ENCODE measurements around the gene MYBPC1. TPM values are rescaled to one million over a fixed set of nuclear protein-coding genes. Genes with fewer than 3 reads are reported as not detected.
"Not testable (repeated sequence)": the region's sequence is repeated elsewhere in the genome, so short reads cannot be mapped to it uniquely, and the experiment has no call there.

The MYBPC1 gene
- total RNA-seq, 2 donors from 2014 or later = not detected

GRCh38 chr12:101675555-101675954 is 80.8 kb downstream of the MYBPC1 start:
- Mint-ChIP-seq H3K4me3 (no peak overlapping the region), H3K4me1 (peaks cover 5% of the 10 kb centered on the region), H3K36me3 (ENCODE audit: low read depth) (peaks cover 2% of the 10 kb centered on the region), H3K27ac (no peak overlapping the region), H3K27me3 (peaks cover 12% of the 10 kb centered on the region)
- no peak for ATAC-seq
- H3K9me3 ChIP-seq (ENCODE audit: control insufficient read depth, low read length, poor library complexity, severe bottlenecking) = no peaks in the 10 kb centered on the region
- no peak for DNase-seq

- H3K36me3 Mint-ChIP-seq (ENCODE audit: low read depth); H3K4me1 Mint-ChIP-seq; H3K27ac Mint-ChIP-seq; DNase-seq; H3K9me3 ChIP-seq (ENCODE audit: control insufficient read depth, low read length, poor library complexity, severe bottlenecking); H3K4me3 Mint-ChIP-seq; ATAC-seq: not testable (repeated sequence)
- H3K27me3 Mint-ChIP-seq = peaks cover 12% of the 10 kb centered on the region
Observed at GRCh38 chr12:101676497-101676896, 81.7 kb downstream of the MYBPC1 start.

DNA sequence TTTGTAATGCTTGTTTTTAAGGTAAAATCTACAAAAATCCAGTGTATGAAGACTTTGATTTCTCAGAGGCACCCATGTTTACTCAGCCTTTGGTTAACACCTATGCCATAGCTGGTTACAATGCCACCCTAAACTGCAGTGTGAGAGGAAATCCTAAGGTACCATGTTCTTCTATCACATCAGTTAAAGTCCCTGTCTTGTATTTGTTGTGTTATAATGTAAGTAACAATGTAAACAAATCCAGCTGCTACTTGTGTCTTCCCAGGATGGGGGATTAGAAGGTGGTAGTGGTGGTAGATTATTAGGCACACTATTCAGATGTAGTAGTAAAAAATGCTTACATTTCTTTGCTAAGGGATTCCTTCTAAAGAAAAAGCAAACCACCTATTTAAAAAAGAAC is 83.3 kb downstream of the MYBPC1 start:
- Mint-ChIP-seq H3K4me3 (no peak overlapping the region), H3K4me1 (no peaks in the 10 kb centered on the region), H3K27me3 (peaks cover 12% of the 10 kb centered on the region), H3K27ac (no peak overlapping the region), H3K36me3 (ENCODE audit: low read depth) (no peaks in the 10 kb centered on the region)
- ATAC-seq (no peak), DNase-seq (no peak)
- H3K9me3 ChIP-seq (ENCODE audit: control insufficient read depth, low read length, poor library complexity, severe bottlenecking) = no peaks in the 10 kb centered on the region

DNA sequence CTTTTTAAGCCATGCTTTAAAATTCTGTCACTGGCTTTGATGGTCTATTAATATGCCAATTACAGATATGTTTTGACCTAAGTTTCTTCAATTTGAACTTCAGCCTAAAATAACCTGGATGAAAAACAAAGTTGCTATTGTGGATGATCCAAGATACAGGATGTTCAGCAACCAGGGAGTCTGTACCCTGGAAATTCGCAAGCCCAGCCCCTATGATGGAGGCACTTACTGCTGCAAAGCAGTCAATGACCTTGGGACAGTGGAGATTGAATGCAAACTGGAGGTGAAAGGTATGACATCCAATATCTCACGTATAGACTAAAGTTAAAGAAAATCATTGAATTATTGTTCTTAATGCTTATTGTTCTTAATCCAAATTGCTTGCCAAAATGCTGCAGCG is 85.5 kb downstream of the MYBPC1 start:
- no peak overlapping the region for H3K4me3 Mint-ChIP-seq
- no peaks in the 10 kb centered on the region for H3K36me3 Mint-ChIP-seq (ENCODE audit: low read depth)
- DNase-seq (no peak), ATAC-seq (no peak)
- H3K4me1 Mint-ChIP-seq = no peaks in the 10 kb centered on the region
- no peak overlapping the region for H3K27ac Mint-ChIP-seq
- H3K9me3 ChIP-seq (ENCODE audit: control insufficient read depth, low read length, poor library complexity, severe bottlenecking) = no peaks in the 10 kb centered on the region
- H3K27me3 Mint-ChIP-seq = peaks cover 22% of the 10 kb centered on the region

DNA sequence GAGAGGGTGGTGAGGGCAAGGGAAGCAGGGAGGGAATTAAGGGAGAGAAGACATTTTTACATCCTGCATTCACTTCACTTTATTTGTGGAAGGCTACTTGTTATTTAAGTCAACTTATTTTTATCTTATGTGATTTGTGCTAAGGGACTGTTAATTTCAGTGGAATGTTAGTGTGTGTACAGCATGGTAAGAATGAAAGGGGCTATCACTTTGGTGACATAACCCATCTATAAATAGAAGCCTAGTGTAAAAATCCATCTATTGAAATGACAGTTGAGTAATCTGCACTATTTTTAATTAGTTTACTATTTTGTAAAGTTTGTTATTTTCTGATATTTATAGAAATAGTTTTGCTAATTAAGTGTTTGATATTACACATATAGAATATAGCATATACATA is 85.9 kb downstream of the MYBPC1 start:
- ATAC-seq (no peak), DNase-seq (no peak)
- no peaks in the 10 kb centered on the region for H3K4me1 Mint-ChIP-seq
- H3K27me3 Mint-ChIP-seq = peaks cover 18% of the 10 kb centered on the region
- no peak overlapping the region for H3K4me3 Mint-ChIP-seq
- no peaks in the 10 kb centered on the region for H3K9me3 ChIP-seq (ENCODE audit: control insufficient read depth, low read length, poor library complexity, severe bottlenecking)
- H3K27ac Mint-ChIP-seq = no peak overlapping the region
- H3K36me3 Mint-ChIP-seq (ENCODE audit: low read depth) = no peaks in the 10 kb centered on the region

DNA sequence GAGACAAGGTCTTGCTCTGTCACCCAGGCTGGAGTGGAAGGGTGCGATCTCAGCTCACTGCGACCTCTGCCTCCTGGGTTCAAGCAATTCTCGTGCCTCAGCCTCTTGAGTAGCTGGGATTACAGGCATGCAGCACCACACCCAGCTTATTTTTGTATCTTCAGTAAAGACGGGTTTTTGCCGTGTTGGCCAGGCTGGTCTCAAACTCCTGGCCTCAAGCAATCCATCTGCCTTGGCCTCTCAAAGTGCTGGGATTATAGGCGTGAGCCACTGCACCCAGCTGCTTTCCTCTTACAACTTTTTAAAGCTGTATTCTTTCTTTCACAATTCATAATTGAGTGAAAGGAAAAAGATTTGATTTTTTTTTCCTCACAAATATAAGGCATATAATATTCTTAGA is 86.9 kb downstream of the MYBPC1 start:
- not testable (repeated sequence) for H3K27ac Mint-ChIP-seq; H3K4me1 Mint-ChIP-seq; H3K36me3 Mint-ChIP-seq (ENCODE audit: low read depth); ATAC-seq; DNase-seq; H3K4me3 Mint-ChIP-seq; H3K9me3 ChIP-seq (ENCODE audit: control insufficient read depth, low read length, poor library complexity, severe bottlenecking)
- peaks cover 15% of the 10 kb centered on the region for H3K27me3 Mint-ChIP-seq

DNA sequence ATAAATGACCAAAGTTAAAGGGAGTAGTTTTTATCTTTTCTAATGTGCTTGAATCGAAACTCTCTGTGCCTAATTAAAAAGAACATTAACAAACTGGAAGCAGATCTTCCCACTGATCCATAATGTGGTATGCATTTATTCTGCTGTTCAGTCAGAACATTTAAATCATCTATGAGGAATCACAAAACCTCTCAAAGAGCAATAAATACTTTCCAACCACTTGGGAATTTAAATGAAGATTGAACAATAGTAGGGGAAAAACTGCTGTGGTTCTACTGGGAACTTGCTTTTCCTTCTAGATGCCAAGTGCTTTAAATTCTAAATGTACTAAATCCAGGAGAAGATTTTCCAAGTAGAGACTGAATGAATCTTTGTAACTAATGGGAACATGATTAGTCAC is 90.3 kb downstream of the MYBPC1 start:
- ATAC-seq (no peak), DNase-seq (no peak)
- no peaks in the 10 kb centered on the region for H3K9me3 ChIP-seq (ENCODE audit: control insufficient read depth, low read length, poor library complexity, severe bottlenecking)
- peaks cover 15% of the 10 kb centered on the region for H3K27me3 Mint-ChIP-seq
- no peak overlapping the region for H3K4me3 Mint-ChIP-seq
- no peaks in the 10 kb centered on the region for H3K4me1 Mint-ChIP-seq
- H3K27ac Mint-ChIP-seq = no peak overlapping the region
- H3K36me3 Mint-ChIP-seq (ENCODE audit: low read depth) = no peaks in the 10 kb centered on the region

GRCh38 chr12:101686176-101686575 is 91.4 kb downstream of the MYBPC1 start:
- H3K36me3 Mint-ChIP-seq (ENCODE audit: low read depth) = no peaks in the 10 kb centered on the region
- peaks cover 15% of the 10 kb centered on the region for H3K27me3 Mint-ChIP-seq
- ATAC-seq (no peak), DNase-seq (no peak)
- H3K9me3 ChIP-seq (ENCODE audit: control insufficient read depth, low read length, poor library complexity, severe bottlenecking) = no peaks in the 10 kb centered on the region
- H3K4me3 Mint-ChIP-seq = no peak overlapping the region
- H3K27ac Mint-ChIP-seq = no peak overlapping the region
- no peaks in the 10 kb centered on the region for H3K4me1 Mint-ChIP-seq

DNA sequence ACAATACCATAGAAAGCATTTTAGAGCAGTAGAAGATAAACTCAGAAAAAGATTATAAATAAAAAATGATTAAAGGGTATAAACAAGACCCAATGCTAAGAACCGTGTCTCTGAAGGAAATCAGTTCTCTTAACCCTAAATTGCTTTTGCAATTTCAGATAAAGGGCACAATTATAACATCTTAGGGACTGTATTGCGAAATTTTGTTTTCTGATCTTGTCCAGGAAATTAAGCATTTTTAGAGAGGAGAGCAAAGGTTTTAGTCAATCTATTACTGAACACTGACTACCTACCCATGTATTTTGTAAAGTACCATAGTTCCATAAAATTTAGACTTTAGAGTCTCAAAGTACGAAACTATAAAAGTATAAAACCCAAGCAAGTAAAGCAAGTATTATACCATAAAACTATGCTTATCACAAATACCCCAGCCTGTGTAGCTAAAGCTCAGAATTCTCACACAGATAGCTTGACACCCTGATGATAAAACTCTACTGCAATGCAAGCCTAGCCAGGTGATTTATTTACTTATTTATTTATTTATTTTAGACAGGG is 95.8 kb downstream of the MYBPC1 start:
- Mint-ChIP-seq H3K4me1 (no peaks in the 10 kb centered on the region), H3K4me3 (no peak overlapping the region)

DNA sequence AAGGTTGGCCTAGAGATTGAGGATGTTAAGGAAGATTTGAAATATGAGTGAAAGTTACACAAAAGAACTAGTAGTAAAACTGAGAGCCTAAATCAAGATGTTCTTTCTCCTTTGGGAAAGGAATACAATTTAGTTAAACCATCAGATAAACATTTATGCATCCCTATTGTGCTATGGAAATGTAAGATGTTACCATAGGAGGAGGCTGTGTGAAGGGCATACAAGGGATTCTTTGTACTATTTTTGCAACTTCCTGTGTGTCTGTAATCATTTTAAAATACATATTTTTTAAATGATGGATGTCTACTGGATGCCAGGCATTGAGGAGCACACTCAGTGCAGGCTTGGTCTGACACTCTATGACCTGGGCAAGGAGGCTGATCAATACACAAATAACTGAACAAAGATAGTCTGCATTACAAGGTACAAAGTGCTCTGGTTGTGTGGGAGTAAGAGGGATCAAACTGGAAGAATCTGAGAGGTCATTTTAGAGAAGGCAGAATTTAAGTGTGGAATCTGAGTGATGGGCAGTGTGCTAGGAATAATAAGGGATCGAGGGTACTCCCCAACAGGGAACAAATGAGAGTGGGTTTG is 96.8 kb downstream of the MYBPC1 start:
- H3K4me1 Mint-ChIP-seq = no peaks in the 10 kb centered on the region
- peaks cover 16% of the 10 kb centered on the region for H3K27me3 Mint-ChIP-seq
- ATAC-seq = no peak
- H3K4me3 Mint-ChIP-seq = no peak overlapping the region
- H3K9me3 ChIP-seq (ENCODE audit: control insufficient read depth, low read length, poor library complexity, severe bottlenecking) = no peaks in the 10 kb centered on the region
- DNase-seq = no peak
- no peaks in the 10 kb centered on the region for H3K36me3 Mint-ChIP-seq (ENCODE audit: low read depth)
- no peak overlapping the region for H3K27ac Mint-ChIP-seq

More for the DNA sequence above, 95.8 kb downstream of the MYBPC1 start:
- no peaks in the 10 kb centered on the region for H3K36me3 Mint-ChIP-seq (ENCODE audit: low read depth)
- no peaks in the 10 kb centered on the region for H3K9me3 ChIP-seq (ENCODE audit: control insufficient read depth, low read length, poor library complexity, severe bottlenecking)
- H3K27me3 Mint-ChIP-seq = peaks cover 6% of the 10 kb centered on the region
- DNase-seq (no peak), ATAC-seq (no peak)
- no peak overlapping the region for H3K27ac Mint-ChIP-seq

DNA sequence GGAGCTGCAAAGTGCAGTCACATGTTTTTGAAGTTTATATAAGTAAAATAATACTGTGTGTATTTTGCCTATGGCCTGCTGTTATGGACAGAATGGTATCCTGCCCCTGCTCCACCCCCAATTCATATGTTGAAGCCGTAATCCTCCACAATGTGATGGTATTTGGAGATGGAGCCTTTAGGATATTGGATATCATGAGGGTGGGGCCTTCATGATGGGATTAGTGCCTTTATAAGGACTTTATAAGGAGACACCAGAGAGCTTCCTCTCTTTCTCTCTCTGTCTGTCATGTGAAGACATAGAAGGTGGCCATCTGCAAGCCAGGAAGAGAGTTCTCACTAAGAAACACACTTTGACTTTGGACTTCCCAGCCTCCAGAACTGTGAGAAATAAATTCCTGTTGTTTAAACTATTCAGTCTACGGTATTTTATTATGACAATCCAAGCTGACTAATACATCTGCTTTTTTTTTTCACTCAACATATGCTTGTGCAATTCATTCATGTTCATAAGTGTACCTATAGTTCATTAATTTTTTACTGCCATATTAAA is 99.6 kb downstream of the MYBPC1 start:
- no peak for ATAC-seq
- H3K36me3 Mint-ChIP-seq (ENCODE audit: low read depth) = no peaks in the 10 kb centered on the region

GRCh38 chr12:101694986-101695385 is 100.2 kb downstream of the MYBPC1 start:
- H3K4me3 Mint-ChIP-seq = no peak overlapping the region
- H3K4me1 Mint-ChIP-seq = peaks cover 11% of the 10 kb centered on the region
- no peaks in the 10 kb centered on the region for H3K36me3 Mint-ChIP-seq (ENCODE audit: low read depth)
- no peak overlapping the region for H3K27ac Mint-ChIP-seq
- peaks cover 17% of the 10 kb centered on the region for H3K27me3 Mint-ChIP-seq
- ATAC-seq = no peak
- no peak for DNase-seq
- H3K9me3 ChIP-seq (ENCODE audit: control insufficient read depth, low read length, poor library complexity, severe bottlenecking) = no peaks in the 10 kb centered on the region

More for the DNA sequence above, 99.6 kb downstream of the MYBPC1 start:
- no peak for DNase-seq
- no peak overlapping the region for H3K4me3 Mint-ChIP-seq
- no peaks in the 10 kb centered on the region for H3K9me3 ChIP-seq (ENCODE audit: control insufficient read depth, low read length, poor library complexity, severe bottlenecking)
- H3K27ac Mint-ChIP-seq = no peak overlapping the region
- peaks cover 10% of the 10 kb centered on the region for H3K4me1 Mint-ChIP-seq
- peaks cover 13% of the 10 kb centered on the region for H3K27me3 Mint-ChIP-seq

DNA sequence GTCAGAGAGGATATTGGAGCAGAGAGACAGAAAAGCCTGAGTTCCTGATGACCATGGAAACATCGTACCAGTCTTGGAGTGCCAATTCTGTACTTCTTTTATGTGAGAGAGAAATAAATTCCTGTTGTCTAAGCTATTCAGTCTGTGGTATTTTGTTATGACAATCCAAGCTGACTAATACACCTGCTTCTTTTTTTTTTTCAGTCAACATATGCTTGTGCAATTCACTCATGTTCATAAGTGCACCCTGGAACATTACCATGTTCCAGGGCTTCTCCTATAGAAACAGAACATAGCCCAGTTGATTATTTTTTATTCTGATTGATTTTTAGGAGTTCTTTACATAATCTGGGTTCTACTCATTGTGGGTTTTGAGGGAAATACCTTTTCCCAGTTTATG is 100.9 kb downstream of the MYBPC1 start:
- no peak overlapping the region for H3K4me3 Mint-ChIP-seq

More for the DNA sequence above, 100.9 kb downstream of the MYBPC1 start:
- peaks cover 17% of the 10 kb centered on the region for H3K27me3 Mint-ChIP-seq
- H3K36me3 Mint-ChIP-seq (ENCODE audit: low read depth) = no peaks in the 10 kb centered on the region
- no peak for ATAC-seq
- H3K9me3 ChIP-seq (ENCODE audit: control insufficient read depth, low read length, poor library complexity, severe bottlenecking) = no peaks in the 10 kb centered on the region
- H3K4me1 Mint-ChIP-seq = peaks cover 14% of the 10 kb centered on the region
- no peak for DNase-seq
- H3K27ac Mint-ChIP-seq = no peak overlapping the region
